HG02678 (cell line): ENCODE measurements around the gene BMP7.
"Not testable (repeated sequence)": the region's sequence is repeated elsewhere in the genome, so short reads cannot be mapped to it uniquely, and the experiment has no call there.

ENCODE experiments used
- ATAC-seq: cut with Tn5 transposase; IDR thresholded peaks from one replicate; pipeline ENCODE4 v1.9.1; 2021; ENCODE audit warnings: mild to moderate bottlenecking, moderate library complexity; ENCODE audit not compliant: unreplicated experiment

The BMP7 gene

GRCh38 chr20:57288651-57289277 is 22.3 kb upstream of the BMP7 start:
- ATAC-seq, result no peak

GRCh38 chr20:57287901-57288300 is 21.5 kb upstream of the BMP7 start:
- ATAC-seq, result no peak

GRCh38 chr20:57287007-57287880 is 20.8 kb upstream of the BMP7 start:
- ATAC-seq, result no peak

GRCh38 chr20:57283860-57284259 is 17.4 kb upstream of the BMP7 start:
- ATAC-seq, result no peak

GRCh38 chr20:57282670-57283361 is 16.4 kb upstream of the BMP7 start:
- ATAC-seq, result no peak

- no peak for ATAC-seq
Measured at GRCh38 chr20:57281900-57282299, 15.5 kb upstream of the BMP7 start.

GRCh38 chr20:57280221-57280620 is 13.8 kb upstream of the BMP7 start:
- ATAC-seq, result no peak

GRCh38 chr20:57279548-57279947 is 13.1 kb upstream of the BMP7 start:
- not testable (repeated sequence) for ATAC-seq

GRCh38 chr20:57278457-57278856 is 12.0 kb upstream of the BMP7 start:
- ATAC-seq, result no peak

GRCh38 chr20:57277398-57278105 is 11.1 kb upstream of the BMP7 start:
- no peak for ATAC-seq

GRCh38 chr20:57276221-57276620 is 9.8 kb upstream of the BMP7 start:
- no peak for ATAC-seq

- ATAC-seq, result no peak
Measured at GRCh38 chr20:57275813-57276212, 9.4 kb upstream of the BMP7 start.

GRCh38 chr20:57275334-57275733 is 8.9 kb upstream of the BMP7 start:
- ATAC-seq, result no peak

GRCh38 chr20:57274846-57275245 is 8.4 kb upstream of the BMP7 start:
- ATAC-seq, result no peak

- no peak for ATAC-seq
Measured at GRCh38 chr20:57274299-57274698, 7.9 kb upstream of the BMP7 start.

- ATAC-seq, result no peak
Measured at GRCh38 chr20:57272883-57273535, 6.6 kb upstream of the BMP7 start.

- ATAC-seq, result no peak
Measured at GRCh38 chr20:57270204-57270984, 4.0 kb upstream of the BMP7 start.

GRCh38 chr20:57269148-57269984 is 2.9 kb upstream of the BMP7 start:
- ATAC-seq, result no peak
